Activated CD4-positive, alpha-beta T cell treated with anti-CD3 and anti-CD28 coated beads, Interleukin-2, amount 50 U/mL, for 4 hours (primary cell): Measurements from ENCODE around the gene DCAF11.

Experiments
- DNase-seq, 2 experiments: peaks; one replicate each; pipeline ENCODE4 v3.0.0-alpha.2; 2020

Gene DCAF11

DNA sequence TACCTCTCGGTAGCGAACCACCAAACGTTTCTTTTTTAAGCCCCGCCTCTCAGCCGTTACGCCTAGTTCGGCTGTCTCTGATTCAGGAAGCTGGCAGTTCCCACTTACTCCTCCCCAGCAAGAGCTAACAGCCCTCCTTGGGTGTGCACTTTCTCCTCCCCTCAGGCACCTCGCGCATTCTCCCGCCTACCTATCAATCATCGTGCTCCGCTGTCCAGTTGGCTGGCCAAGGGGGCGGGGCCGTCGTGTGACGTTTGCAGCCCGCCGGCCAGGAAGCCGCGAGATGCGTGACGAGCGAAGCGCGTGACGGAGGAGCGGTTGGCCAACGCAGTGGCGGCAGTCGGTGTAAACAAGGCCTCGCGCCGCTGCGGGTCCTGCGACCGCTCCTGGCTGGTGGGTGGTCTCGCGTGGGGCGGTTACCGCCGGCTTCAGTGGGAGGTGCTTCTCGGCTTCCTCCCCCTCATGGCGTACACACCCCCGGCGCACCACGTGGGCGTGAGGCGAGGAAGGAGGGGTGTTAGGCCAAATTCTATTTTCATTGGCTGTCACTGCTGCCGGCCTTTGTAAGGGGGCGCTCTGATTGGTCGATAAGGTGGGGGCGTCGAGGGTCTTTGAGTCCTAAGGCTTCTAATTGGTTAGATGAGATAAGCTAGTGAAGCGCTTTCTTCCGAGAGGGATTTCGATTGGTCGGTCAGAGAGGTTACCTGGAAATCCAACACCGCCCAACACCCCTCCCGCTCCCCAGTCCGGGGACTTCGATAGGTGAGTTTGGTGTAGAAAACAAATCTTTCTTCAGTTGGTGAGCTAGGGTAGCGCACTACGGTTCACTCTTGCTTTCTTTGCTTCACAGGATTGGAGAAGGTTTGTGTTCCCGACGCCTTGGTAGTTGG, at the start of gene DCAF11, which contains the start of gene NRL:
Gene DCAF11, plus strand, starts transcription at position 246 of the 890 bp plus-strand sequence. CDS start 818 bp downstream, outside the sequence.
Gene NRL, minus strand, starts transcription at position 418 of the 890 bp plus-strand sequence. CDS start 32,101 bp downstream, outside the sequence.
- peak; percentile 98 to 99 for DNase-seq

DNA sequence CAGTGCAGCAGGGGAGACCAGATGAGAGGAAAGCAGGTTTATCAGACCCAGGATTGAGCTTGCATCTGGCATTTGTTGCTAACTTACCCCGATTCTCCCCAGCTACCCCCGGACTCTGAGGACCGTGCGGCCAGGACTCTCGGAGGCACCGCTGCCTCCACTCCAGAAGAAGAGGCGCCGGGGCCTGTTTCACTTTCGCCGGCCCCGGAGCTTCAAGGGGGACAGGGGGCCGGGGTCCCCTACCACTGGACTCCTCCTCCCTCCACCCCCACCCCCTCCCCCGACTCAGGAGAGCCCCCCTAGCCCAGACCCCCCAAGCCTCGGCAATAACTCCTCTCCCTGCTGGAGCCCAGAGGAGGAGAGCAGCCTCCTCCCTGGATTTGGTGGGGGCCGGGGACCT, 49.7 kb upstream of the DCAF11 start:
- no peak for DNase-seq

DNA sequence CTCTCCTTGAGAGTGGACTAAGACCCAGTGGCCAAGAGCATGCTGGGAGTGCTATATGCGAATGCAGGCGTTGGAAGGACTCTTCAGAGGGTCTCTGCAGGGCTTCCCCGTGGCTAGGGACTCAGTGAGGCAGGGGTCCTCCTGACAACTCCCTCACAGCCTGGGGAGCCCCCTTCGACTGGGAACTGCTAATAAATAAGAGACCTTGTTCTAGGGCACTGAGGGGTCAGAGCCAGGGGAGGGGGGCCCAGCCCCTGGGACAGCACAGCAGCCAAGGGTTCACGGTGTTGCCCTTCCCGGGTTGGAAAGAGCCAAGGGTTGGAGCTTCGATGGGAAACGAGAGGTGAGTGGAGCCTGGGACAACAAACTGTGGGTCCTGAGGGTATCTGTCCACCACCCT, 49.2 kb upstream of the DCAF11 start:
- no peak for DNase-seq

DNA sequence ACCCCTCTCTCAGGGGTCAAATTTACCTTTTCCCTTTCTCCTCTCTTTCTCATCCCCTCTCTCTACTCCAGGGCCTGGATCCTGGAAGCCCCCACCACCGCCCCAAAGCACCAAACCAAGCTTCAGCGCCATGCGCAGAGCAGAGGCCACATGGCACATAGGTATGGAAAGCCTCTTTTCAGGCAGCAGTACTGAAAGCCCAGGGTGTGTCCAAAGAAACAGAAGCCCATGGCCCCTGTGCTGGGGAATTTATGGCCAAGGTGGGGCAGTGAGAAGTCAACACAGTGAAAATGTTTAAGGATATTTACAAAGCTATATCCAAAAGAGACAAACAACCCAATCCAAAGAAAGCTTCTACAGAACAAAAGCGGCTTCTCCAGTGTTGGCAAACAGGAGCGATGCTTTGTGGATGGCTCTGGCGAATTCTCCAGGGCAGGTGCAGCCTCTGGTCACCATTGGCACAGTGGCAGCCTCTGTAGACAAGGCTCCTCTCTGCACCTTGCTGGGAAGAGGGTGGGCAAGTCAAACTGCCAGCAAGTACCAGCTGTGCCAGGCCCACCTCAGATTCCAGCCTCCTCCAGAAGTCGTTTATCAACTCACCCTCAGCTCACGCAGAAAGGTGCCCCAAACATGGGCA, 48.0 kb upstream of the DCAF11 start:
- no peak for DNase-seq

DNA sequence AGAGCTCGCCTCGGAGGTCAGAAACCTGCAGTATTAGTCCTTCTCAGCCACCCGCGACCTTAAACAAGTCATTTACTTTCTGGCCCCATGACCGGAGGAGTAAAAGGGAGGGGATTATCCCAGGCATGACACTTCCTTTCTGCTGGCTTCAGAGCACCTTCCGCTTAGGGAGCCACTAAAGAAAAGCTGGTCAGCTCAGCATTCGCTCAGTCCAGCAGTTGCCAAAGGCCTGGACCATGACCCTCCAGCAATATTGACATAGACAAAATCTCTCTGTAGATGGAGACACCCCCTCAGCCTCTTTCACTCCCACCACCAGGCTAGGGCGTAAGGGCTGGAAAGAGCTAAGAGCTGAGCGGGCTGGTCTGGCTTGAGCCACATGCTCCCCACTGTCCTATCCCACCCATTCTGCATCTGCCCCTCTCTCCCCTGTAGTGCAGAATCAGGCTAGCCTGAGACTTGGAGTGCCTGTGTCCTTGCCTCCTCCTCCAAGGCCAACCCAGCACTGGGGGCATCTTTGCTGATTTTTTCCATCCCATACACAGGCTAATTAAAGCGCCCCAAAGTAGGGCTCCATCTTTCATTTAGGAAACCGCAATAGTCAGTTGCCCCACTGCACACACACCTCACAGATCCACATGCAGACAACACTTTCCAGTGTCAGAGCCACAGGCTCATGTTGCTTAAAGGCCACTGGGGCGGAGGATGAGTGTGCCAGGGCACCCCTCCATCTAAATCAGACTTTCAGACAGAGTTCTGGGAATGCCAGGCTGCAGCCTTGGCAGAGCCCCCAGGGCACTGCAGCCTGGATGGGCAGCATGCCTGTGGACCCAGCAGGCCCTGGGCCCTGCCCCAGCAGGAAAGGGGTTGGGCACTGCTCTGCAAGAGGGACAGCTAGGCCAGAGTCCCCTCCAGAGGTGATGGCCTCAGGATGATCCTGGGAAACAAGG, 47.2 kb upstream of the DCAF11 start:
- DNase-seq: no peak

DNA sequence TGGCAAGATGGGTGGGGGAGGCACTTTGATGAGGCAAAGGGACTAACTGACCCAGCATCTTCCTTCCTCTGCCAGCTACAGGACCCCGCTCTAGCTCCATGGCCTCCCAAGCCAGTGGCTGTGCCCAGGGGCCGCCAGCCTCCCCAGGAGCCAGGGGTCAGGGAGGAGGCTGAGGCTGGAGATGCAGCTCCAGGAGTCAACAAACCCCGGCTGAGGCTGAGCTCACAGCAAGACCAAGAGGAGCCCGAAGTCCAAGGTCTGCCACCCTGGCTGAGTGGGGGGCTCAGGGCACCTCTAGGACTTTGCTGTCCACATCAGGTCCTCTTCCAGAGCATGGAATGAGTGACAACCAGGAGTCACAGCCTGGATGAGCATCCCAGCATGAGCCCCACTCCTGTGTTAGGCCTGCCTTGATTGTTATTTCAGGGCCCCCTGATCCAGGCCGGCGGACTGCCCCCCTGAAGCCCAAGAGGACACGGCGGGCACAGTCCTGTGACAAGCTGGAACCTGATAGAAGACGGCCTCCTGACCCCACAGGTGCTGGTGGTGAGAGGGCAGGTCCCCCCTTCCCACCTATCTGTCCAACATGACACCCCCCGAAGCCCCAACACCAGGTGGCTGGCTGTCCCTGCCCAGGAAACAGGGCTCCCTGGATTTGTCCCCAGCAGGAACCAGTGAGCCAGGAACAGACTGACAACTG, 45.7 kb upstream of the DCAF11 start:
- no peak for DNase-seq

DNA sequence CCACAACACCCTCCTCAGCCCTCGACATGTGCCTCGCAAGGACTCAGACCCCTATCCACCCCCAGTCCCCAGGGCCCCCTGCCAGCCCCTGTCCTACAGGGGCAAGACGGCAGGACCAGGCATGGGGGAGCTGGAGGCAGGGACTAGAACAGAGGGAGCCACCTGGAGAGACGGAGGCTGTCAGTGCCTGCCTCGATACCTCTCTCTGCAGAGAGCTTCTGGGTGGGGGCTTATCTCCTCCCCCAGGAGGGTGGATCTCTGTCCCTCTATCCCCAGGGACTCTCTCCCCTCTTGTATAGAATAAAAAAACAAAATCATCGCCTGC, 45.2 kb upstream of the DCAF11 start:
- no peak for DNase-seq

DNA sequence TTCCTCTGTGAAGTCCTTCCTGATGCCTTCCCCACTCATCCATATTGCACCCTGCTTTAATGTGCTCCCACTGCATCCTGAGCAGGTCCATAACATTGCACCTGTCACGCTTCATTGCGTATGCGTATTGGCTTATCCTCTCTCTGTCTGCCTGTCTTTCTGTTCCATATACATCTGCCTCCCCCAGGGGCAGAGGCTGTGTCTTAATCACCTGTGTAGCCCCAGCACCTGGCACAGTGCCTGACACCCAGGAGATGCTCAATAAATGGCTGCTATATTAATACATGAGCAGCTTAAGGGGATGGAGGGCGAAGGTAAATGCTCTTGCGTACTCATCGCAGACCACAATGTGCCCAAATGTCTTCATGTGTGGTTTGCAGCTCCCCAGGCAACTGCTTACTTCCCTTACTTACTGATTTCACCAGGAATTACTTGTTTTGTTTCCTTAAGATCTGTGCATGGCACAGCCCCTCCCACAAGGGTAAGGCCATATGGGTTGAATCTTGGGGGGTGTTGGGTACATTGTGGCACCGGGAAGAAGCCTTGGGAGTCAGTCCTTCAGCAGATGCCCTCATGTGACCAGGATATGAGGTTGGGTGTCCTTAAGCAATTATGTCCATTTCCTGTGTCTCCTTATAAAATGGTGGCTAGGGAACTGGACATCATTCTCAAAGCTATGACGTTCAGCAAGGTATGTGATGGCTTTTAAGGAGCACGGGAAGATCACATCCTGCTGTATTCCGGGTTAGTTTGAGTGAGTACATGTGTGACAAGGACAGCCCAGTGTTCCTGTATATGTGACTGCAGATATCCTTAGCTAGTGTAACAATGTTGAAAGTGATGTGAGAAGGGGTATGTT, 44.1 kb upstream of the DCAF11 start:
- DNase-seq: no peak

DNA sequence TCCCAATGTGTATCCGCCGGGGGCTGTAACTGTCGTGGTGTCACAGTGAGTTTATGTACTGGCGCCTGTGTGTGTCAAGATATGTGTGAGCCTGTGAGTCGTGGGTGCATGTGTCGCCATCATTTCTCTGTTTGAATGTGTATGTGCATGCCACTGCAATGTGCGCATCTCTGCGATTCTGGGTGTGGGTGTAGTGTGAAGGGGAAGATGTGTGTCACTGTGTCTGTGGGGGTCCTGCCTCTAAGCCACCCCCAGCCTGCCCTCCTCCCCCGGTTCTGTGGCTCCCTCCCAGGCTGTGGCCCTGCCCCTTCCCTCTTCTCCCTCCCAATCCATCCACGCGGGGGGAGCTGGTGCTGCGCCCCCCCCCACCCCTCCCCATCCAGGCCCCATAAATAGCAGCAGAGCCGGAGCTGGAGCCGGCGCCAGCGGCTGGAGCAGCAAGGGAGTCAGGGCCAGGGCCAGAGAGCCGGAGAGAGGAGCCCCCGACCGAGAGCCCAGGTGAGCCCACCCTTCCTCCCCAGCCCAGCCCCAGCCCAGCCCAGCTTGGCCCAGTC, 43.4 kb upstream of the DCAF11 start, which contains the start of gene CPNE6:
Gene CPNE6, plus strand, starts transcription at position 419 of the 554 bp plus-strand sequence. CDS start 1,375 bp downstream, outside the sequence.
- no peak for DNase-seq

DNA sequence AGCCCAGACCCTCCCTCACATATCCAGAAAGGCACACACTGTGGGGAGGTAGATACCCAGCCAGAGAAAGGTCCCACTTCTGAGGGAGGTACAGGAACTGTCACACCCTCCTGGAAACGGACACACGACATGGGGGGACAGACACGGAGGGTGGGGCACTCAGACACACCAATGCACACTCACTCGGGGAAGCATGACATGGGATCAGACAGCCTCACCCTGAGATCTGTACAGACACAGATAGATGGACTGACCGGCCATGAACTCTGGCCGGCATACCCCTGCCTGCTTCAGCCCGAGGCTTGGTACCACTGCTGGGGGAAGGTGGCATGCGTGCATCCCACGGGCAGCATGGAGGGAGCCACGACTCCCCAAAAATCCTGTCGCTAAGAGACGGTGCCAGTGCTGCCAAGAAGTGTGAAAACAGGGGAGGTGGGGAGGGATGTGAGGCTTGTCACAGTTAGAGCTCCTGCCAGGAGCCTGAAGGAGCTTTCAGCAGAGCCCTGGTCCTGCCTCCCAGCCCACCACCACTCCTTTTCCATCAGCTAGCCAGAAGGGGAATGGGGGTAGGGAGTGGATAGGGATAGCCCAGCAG, 42.6 kb upstream of the DCAF11 start:
- no peak for DNase-seq

DNA sequence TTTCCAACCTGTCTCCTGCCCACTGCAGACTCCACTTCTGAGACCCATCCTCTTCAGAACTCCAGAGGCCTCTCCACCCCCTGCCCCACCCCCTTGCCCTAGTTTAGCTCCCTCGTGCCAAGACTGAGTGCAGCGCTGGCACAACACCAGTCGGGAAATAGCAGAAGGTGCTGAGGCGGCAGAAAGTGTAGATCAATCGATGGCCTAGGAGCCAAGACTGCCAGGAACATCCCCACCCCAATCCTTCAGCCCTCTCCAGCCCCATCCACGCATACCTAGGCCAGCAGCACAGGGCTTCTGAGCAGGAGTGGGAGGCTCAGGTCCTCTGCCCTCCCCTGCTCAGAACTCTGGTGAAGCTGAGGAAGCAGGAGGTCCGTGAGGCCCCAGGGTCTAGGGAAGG, 42.1 kb upstream of the DCAF11 start:
- no peak for DNase-seq

DNA sequence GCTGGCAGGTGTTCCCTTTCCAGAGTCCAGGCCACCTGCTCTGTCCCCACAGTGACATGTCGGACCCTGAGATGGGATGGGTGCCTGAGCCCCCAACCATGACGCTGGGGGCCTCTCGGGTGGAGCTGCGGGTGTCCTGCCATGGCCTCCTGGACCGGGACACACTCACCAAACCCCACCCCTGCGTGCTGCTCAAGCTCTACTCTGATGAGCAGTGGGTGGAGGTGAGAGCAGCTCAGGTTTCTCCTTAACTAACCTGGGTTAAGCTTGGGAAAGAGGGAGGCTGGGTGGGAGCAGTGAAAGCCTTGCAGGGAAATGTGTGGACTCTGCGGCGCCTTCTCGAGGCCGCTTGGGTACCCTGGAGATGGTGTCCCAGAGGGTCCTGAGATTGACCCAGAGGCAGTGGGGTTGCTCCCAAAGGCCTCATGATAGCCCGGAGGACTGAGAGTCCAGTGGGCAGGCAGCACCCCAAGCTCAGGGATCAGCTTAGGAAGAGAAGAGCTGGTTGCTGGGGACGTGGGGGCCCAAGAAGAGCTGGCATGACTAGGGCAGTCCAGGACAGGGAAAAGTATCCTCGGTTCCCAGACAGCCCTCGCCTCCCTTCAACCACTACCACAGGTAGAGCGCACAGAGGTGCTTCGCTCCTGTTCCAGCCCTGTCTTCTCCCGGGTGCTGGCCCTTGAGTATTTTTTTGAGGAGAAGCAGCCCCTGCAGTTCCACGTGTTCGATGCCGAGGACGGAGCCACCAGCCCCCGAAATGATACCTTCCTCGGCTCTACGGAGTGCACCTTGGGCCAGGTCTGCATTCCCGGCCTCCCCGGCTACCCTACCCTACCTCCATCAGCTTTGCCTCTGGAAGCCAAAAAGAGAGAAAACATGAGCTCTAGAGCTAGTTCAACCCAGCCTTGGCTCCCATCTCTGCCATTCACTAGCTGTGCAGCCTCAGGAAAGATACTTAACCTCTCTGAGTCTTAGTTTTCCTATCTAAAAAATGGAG, 41.4 kb upstream of the DCAF11 start:
- DNase-seq: no peak

DNA sequence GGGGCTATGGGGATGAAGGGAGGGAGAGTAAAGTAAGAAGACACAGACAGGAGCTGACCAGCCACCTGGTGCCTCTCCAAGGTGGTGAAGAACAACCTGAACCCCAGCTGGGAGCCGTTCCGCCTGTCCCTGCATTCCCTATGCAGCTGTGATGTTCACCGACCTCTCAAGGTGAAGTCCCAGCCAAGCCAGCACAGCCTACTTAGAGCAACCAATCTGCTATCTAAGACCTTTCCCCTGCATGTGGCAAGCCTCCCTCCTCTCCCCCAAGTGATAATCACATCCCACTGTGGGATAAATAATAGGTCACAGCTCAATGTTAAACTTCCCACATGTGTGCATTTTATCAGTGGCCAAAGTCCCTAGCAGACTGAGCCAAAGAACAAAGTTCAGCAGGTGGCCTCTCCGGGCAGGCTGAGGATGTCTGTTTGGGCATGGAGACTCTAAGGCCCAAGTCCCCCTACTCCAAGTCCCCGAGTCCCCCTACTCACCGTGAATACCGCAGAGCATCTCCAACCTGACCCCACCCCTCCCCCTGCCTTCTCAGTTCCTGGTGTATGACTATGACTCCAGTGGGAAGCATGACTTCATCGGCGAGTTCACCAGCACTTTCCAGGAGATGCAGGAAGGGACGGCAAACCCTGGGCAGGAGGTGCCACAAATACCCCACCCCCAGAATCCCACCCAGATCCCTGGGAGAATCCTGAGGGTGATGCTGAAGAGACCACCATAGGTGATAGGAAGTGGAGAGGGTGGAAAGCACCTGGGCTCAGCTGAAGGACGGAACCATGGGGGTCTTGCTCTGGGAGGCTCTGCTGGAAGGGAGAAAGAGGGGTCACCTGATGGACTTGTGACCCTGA, 39.7 kb upstream of the DCAF11 start:
- DNase-seq: no peak

DNA sequence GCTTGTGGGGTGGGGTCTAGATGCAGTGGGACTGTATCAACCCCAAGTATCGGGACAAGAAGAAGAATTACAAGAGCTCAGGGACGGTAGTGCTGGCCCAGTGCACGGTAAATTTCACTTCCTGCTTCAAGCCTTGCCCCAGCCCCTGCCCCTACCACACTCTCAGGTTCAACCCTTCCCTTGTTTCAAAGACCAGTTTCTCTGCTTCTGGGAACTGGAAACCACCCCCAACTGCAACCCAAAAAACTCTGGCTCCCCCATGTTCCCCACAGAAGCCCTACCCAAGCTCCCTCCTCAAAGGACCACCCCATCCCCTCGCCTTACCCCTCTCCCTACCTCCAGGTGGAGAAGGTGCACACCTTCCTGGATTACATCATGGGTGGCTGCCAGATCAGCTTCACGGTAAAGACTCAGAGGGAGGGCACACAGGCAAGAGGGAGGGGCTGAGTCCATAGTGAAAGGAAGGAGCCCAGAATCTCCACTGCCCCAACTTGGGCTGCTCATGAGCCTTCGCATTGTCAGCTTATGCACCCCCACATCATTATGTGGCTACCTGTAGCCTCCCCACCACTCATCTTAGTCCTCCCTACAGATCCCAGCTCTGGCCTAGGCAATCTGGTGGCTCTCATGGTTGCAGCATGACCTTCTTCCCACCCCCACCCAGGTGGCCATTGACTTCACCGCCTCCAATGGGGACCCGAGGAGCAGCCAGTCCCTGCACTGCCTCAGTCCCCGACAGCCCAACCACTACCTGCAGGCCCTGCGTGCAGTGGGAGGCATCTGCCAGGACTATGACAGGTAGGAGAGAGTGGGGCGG, 38.9 kb upstream of the DCAF11 start:
- DNase-seq: no peak

DNA sequence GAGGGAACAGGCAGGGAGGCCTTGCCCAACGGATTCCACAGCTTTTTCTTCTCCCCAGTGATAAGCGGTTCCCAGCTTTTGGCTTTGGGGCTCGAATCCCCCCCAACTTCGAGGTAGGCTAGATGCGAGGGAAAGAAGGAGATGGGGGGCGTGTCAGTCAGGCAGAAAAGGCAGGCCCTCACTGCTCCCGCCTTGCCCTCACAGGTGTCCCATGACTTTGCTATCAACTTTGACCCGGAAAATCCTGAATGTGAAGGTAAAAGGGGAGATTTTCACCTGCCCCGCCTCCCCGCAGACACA, 38.3 kb upstream of the DCAF11 start:
- no peak for DNase-seq

DNA sequence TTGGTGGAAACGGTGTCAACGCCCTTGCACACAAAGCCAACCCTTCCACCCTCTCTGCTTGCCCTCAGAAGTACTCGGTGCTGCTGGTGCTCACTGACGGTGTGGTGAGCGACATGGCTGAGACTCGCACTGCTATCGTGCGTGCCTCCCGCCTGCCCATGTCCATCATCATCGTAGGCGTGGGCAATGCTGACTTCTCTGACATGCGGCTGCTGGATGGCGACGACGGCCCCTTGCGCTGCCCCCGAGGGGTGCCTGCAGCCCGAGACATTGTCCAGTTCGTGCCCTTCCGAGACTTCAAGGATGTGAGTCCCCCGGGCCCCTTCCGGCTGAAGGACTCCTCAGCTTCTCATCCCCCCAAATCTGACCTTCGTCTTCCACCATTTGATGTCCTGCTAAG, 37.5 kb upstream of the DCAF11 start:
- DNase-seq: no peak

DNA sequence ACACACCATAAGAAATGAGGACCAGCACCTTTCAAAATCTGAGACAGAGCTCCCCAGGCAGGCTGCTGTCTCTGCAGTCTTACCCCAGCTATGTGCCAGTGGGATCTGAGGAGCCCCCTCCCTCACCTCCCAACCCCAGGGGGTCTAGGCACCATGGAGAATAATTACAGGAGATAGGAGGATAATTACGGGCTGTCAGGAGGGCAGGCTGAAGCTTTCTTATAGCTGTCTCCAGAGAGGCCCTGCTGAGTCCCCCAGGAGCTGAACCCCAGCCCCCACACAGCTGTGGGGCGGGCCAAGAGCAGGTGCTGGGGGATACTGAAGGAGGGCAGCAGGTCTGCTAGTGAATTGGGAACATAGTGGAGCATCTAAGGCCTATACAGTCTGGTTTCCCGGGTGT, 36.4 kb upstream of the DCAF11 start:
- DNase-seq: no peak
